ENCODE measurements around the gene AARS2.

AARS2 gene

DNA sequence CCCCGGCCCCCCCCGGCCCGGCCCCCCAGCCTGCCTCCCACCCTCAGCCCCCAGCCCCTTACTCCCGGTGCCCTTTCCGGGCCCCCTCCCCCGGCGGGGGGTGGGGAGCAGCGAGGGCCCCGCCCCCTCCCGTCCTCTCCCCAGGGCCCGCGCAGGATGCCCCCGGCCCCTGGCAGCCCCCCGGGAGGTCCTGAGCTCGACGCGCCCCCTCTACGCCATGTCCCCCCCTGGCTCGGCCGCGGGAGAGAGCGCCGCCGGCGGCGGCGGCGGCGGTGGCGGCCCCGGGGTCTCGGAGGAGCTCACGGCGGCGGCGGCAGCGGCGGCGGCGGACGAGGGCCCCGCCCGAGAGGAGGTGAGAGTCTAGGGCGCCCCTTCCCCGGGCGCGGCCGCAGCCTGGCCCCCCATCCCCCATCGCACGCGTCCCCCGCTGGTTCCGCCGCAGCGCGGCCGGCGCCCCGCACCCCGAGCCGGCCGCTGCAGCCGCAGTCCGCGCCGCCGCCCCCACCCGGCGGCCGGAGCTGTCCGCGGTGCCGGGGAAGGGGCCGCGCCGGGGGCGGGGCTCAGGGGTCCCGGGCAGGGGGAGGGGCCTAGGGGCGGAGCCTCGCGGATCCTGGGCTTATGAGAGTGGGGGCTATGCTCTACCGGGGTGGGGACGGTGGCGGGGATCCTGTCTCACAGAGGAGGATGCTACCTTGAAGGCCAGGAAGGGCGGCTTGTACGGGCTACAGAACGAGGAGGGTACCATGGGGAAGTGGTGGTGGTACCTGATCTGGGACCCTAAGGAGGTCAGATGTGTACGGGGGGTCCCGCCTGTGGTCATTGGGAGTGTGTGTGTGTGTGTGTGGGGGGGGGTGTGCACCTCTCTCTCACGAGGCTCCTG, 42.4 kb downstream of the AARS2 start:
- Histone ChIP-seq H3K4me1 (ENCODE audit: control insufficient read depth, insufficient read depth, low read length) (peaks cover 25% of the 10 kb centered on the region), H3K27ac (ENCODE audit: insufficient read depth, low read depth, low read length, poor library complexity, severe bottlenecking) (no peak overlapping the region), H3K4me3 (ENCODE audit: insufficient read depth, low read depth, low read length) (peak overlapping the region; percentile 36), H3K27me3 (ENCODE audit: control insufficient read depth, insufficient read depth, low read length, poor library complexity, severe bottlenecking) (peaks cover 36% of the 10 kb centered on the region), H3K36me3 (ENCODE audit: control insufficient read depth, insufficient read depth, low read length) (no peaks in the 10 kb centered on the region), H3K9me3 (ENCODE audit: control insufficient read depth, low read length) (no peaks in the 10 kb centered on the region)
- WGBS, 2 experiments, result 1 to 3% methylated on average over 84 to 90 of the region's 90 CpGs

DNA sequence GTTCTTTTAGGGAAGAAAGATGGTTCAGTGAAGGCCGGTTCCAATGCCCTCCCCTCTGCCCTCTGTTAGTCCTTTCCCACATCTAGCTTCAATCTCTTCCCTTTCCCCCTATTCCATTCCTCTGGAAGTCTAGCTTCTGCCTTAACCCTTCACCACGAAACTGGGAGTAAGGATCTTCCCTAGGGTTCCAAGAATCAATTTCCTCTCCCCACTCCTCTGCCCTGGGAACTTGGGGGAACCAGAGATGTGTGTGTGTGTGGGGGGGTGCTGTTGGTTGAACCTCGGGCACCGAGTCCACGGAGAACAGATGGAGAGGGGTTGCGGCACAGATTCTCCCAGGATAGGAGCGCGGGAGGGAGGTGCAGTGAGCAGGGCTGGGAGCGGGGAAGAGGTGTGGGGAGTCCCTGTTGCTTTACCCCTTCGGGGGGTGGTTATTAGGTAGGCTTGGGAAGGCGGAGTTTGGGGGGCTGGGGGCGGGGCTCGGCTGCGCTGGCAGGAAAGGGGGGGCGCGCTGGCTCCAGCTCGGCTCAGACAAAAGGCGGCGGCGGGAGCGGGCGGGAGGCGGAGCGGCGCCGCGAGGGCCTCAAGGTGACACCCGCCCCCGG, 43.1 kb downstream of the AARS2 start, which contains the start of gene TMEM151B:
Gene TMEM151B, plus strand, starts transcription at position 530 of the 605 bp plus-strand sequence. CDS start 293 bp downstream, outside the sequence.
- Histone ChIP-seq H3K9me3 (ENCODE audit: control insufficient read depth, low read length) (no peaks in the 10 kb centered on the region), H3K4me1 (ENCODE audit: control insufficient read depth, insufficient read depth, low read length) (peaks cover 25% of the 10 kb centered on the region), H3K36me3 (ENCODE audit: control insufficient read depth, insufficient read depth, low read length) (no peaks in the 10 kb centered on the region), H3K4me3 (ENCODE audit: insufficient read depth, low read depth, low read length) (peak within 1 kb of the TSS; percentile 36), H3K27ac (ENCODE audit: insufficient read depth, low read depth, low read length, poor library complexity, severe bottlenecking) (no peak within 1 kb of the TSS), H3K27me3 (ENCODE audit: control insufficient read depth, insufficient read depth, low read length, poor library complexity, severe bottlenecking) (peaks cover 28% of the 10 kb centered on the region)
- WGBS, 2 experiments, result 4% methylated on average over 27 to 29 of the region's 29 CpGs

DNA sequence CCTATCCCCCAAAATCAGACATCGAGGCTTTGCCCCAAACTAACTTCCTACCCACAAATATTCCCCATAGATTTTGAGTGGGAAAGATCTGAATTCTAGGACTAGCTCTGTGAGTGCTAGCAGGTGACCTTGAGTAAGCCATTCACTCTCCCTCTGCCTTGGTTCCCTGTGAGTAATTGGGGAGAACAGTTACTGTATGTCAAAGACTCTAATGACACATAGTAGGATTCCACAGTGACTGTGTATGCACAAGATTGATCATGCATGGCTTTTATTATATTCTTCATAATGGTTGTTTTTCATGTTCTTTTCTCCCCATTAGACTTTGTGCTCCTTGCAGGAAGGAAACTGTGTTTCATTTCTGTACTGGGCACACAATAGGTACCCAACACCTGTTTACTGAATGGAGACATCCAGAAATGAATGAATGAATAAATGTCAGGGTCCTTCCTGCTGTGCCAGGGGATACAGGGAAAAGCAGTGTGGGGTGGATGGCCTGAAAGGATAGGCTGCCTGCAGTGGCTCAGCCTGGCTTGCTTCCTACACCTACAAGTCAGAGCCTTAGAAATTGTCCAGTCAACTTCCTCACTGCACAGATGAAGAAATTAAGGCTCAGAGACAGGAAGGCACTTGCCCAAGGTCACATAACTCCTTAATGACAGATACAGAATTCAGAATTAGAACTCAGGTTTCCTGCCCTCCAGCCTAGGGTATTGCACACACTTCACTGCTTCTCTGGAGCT, 43.8 kb downstream of the AARS2 start:
- H3K27ac ChIP-seq (ENCODE audit: insufficient read depth, low read depth, low read length, poor library complexity, severe bottlenecking), result no peak overlapping the region
- H3K36me3 ChIP-seq (ENCODE audit: control insufficient read depth, insufficient read depth, low read length), result no peaks in the 10 kb centered on the region
- peaks cover 22% of the 10 kb centered on the region for H3K27me3 ChIP-seq (ENCODE audit: control insufficient read depth, insufficient read depth, low read length, poor library complexity, severe bottlenecking)
- no peaks in the 10 kb centered on the region for H3K9me3 ChIP-seq (ENCODE audit: control insufficient read depth, low read length)
- 86 to 100% methylated on average over 1 of the region's 1 CpG for WGBS, 2 experiments
- H3K4me3 ChIP-seq (ENCODE audit: insufficient read depth, low read depth, low read length), result no peak overlapping the region
- peaks cover 30% of the 10 kb centered on the region for H3K4me1 ChIP-seq (ENCODE audit: control insufficient read depth, insufficient read depth, low read length)

DNA sequence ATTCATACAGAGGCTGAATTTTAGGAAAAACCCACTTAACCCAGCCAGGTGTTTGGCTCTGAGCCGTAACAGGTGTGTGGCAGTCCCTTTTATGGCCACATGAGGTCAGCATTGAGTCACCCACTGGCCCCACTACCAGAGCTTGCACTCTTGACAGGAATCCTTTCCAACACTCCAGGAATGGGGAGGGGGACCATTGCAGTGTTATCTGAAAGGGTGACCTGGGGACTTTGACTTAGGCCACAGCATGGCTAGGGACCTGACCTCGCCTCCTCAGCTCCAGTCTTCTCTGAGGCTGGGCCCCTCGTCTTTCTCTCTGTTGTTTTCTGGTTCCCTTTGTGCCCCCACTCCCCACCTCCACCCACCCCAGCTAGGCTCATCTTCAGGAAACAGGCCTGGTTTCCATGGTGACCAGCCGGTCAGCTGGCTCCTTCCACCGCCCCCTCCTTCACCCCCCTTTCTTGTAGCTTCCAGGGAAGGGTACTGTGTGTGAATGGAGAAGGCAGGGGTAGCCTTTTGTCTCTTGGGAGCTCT, 45.0 kb downstream of the AARS2 start:
- Histone ChIP-seq H3K9me3 (ENCODE audit: control insufficient read depth, low read length) (no peaks in the 10 kb centered on the region), H3K27ac (ENCODE audit: insufficient read depth, low read depth, low read length, poor library complexity, severe bottlenecking) (peak overlapping the region; percentile 2), H3K4me3 (ENCODE audit: insufficient read depth, low read depth, low read length) (no peak overlapping the region), H3K36me3 (ENCODE audit: control insufficient read depth, insufficient read depth, low read length) (no peaks in the 10 kb centered on the region), H3K27me3 (ENCODE audit: control insufficient read depth, insufficient read depth, low read length, poor library complexity, severe bottlenecking) (peaks cover 20% of the 10 kb centered on the region), H3K4me1 (ENCODE audit: control insufficient read depth, insufficient read depth, low read length) (peaks cover 42% of the 10 kb centered on the region)
- 5 to 12% methylated on average over 3 to 5 of the region's 5 CpGs for WGBS, 2 experiments

DNA sequence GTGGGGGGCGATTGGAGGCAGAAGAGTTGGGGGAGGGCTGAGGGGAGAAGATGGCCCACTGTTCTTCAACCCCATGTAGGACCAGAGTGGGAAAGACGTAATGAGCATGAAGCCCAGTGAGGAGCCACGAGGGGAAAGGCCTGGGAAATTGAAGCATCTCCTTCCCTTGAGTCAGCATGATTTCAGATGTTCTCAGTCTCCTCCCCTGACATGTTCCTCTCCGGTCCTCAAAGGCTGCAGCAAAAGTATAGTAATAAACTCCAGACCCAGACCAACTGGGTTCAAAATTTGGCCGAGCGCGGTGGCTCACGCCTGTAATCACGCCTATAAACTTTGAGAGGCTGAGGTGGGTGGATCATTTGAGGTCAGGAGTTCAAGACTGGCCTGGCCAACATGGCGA, 45.9 kb downstream of the AARS2 start:
- H3K27ac ChIP-seq (ENCODE audit: insufficient read depth, low read depth, low read length, poor library complexity, severe bottlenecking), result no peak overlapping the region
- H3K36me3 ChIP-seq (ENCODE audit: control insufficient read depth, insufficient read depth, low read length), result no peaks in the 10 kb centered on the region
- 87 to 88% methylated on average over 10 of the region's 10 CpGs for WGBS, 2 experiments
- peaks cover 51% of the 10 kb centered on the region for H3K4me1 ChIP-seq (ENCODE audit: control insufficient read depth, insufficient read depth, low read length)
- H3K9me3 ChIP-seq (ENCODE audit: control insufficient read depth, low read length), result no peaks in the 10 kb centered on the region
- H3K4me3 ChIP-seq (ENCODE audit: insufficient read depth, low read depth, low read length), result no peak overlapping the region
- peaks cover 20% of the 10 kb centered on the region for H3K27me3 ChIP-seq (ENCODE audit: control insufficient read depth, insufficient read depth, low read length, poor library complexity, severe bottlenecking)

DNA sequence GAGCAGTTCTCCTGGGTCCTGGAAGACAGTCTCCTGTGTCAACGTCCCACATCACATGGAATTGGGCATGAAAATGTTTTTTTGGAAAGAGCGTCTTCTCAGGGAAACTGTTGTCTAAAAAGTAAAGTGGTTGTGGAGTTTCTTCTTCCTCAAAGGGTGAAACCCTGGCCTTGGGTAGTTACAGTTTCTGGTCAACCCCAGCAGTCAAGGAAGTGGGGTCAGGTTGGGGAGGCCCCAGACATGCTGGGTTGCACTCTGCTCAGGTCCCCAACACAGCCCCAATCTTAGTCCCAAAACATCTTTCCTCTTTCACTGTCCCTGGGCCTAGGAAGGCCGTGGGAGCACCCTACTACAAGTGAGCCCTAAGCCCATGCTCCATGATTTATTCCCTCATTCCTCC, 46.8 kb downstream of the AARS2 start:
- Histone ChIP-seq H3K4me1 (ENCODE audit: control insufficient read depth, insufficient read depth, low read length) (peaks cover 50% of the 10 kb centered on the region), H3K36me3 (ENCODE audit: control insufficient read depth, insufficient read depth, low read length) (peaks cover 4% of the 10 kb centered on the region), H3K9me3 (ENCODE audit: control insufficient read depth, low read length) (no peaks in the 10 kb centered on the region), H3K27me3 (ENCODE audit: control insufficient read depth, insufficient read depth, low read length, poor library complexity, severe bottlenecking) (peaks cover 18% of the 10 kb centered on the region), H3K4me3 (ENCODE audit: insufficient read depth, low read depth, low read length) (no peak overlapping the region), H3K27ac (ENCODE audit: insufficient read depth, low read depth, low read length, poor library complexity, severe bottlenecking) (no peak overlapping the region)
- 90 to 93% methylated on average over 3 of the region's 3 CpGs for WGBS, 2 experiments

DNA sequence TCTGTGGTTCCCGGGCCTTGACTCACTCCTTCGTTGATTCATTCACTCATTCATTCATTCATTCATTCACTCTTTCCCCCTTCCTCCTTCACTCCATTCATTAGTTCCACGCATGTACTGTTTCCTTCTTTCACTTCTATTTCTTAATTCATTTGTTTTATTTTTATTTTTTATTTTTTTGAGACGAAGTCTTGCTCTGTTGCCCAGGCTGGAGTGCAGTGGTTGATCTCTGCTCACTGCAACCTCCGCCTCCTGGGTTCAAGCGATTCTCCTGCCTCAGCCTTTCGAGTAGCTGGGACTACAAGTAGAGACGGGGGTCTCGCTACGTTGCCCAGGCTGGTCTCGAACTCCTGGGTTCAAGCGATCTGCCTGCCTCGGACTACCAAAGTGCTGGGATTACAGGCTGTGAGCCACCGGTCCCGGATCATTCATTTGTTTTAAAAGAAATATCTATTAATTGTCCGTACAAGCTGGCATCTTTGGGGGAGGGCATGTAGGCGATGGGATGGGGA, 47.4 kb downstream of the AARS2 start:
- peak overlapping the region; percentile 66 for H3K4me3 ChIP-seq (ENCODE audit: insufficient read depth, low read depth, low read length)
- no peak overlapping the region for H3K27ac ChIP-seq (ENCODE audit: insufficient read depth, low read depth, low read length, poor library complexity, severe bottlenecking)

DNA sequence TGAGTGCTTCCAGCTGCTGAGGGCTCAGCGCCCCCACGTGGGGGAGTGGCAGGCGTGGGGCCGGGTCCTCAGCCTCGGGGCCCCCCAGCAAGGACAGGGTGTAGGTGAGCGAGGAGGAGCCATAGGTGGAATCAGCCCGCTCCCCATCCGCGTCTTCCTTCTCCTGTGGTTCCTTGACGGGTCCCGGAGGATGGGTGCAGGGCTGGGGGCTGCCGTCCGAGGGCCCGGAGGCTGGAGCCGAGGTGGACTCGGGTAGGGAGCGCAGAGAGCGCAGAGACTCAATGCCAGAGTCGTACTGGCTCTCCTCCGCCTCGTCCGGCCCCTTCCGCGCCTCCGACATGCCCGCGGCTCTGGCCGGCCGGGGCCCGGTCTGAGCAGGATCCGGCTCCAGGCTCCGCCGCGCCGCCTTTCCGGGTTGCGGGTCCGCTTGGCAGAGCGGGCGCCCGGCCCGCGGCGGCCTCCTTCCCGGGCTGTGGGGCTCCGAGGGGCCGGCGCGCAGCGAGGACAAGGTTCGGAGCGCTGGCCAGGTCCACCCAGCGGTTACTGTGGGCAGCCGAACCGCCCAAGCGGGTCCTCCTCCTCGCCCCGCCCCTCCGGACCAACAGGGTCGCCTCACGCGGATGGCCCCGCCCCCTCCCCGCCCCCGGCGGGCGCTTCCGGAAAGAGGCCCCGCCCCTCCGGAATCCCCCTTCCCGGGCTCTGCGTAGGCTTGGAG, 48.0 kb downstream of the AARS2 start, which contains the start of gene NFKBIE:
Gene NFKBIE, minus strand, starts transcription at position 545 of the 715 bp plus-strand sequence. Its CDS starts 205 bp downstream, at position 340.
- no peaks in the 10 kb centered on the region for H3K9me3 ChIP-seq (ENCODE audit: control insufficient read depth, low read length)
- H3K4me1 ChIP-seq (ENCODE audit: control insufficient read depth, insufficient read depth, low read length), result peaks cover 46% of the 10 kb centered on the region
- WGBS, 2 experiments, result 0 to 1% methylated on average over 72 of the region's 72 CpGs
- peaks cover 15% of the 10 kb centered on the region for H3K27me3 ChIP-seq (ENCODE audit: control insufficient read depth, insufficient read depth, low read length, poor library complexity, severe bottlenecking)
- H3K27ac ChIP-seq (ENCODE audit: insufficient read depth, low read depth, low read length, poor library complexity, severe bottlenecking), result no peak within 1 kb of the TSS
- peaks cover 4% of the 10 kb centered on the region for H3K36me3 ChIP-seq (ENCODE audit: control insufficient read depth, insufficient read depth, low read length)
- peak within 1 kb of the TSS; percentile 66 for H3K4me3 ChIP-seq (ENCODE audit: insufficient read depth, low read depth, low read length)

More for the DNA sequence above, 47.4 kb downstream of the AARS2 start:
- 70 to 73% methylated on average over 17 of the region's 17 CpGs for WGBS, 2 experiments
- Histone ChIP-seq H3K4me1 (ENCODE audit: control insufficient read depth, insufficient read depth, low read length) (peaks cover 46% of the 10 kb centered on the region), H3K9me3 (ENCODE audit: control insufficient read depth, low read length) (no peaks in the 10 kb centered on the region), H3K36me3 (ENCODE audit: control insufficient read depth, insufficient read depth, low read length) (peaks cover 4% of the 10 kb centered on the region), H3K27me3 (ENCODE audit: control insufficient read depth, insufficient read depth, low read length, poor library complexity, severe bottlenecking) (peaks cover 17% of the 10 kb centered on the region)
